Measurements from ENCODE around the gene ALG9.

Gene ALG9

GRCh38 chr11:111836721-111837120 is 34.7 kb downstream of the ALG9 start:
- no peak for DNase-seq (ENCODE audit: low spot score)

GRCh38 chr11:111836162-111836561 is 35.2 kb downstream of the ALG9 start:
- no peak for DNase-seq (ENCODE audit: low spot score)

GRCh38 chr11:111835665-111836064 is 35.7 kb downstream of the ALG9 start:
- no peak for DNase-seq (ENCODE audit: low spot score)

GRCh38 chr11:111834432-111835163 is 36.8 kb downstream of the ALG9 start:
- DNase-seq (ENCODE audit: low spot score): no peak

- DNase-seq (ENCODE audit: low spot score): peak; percentile 40
Measured at GRCh38 chr11:111833524-111833923, 37.9 kb downstream of the ALG9 start.

- DNase-seq (ENCODE audit: low spot score): no peak
Measured at GRCh38 chr11:111829185-111829968, 42.0 kb downstream of the ALG9 start.

- DNase-seq (ENCODE audit: low spot score): no peak
Measured at GRCh38 chr11:111826322-111826950, 44.9 kb downstream of the ALG9 start.

GRCh38 chr11:111823629-111824028 is 47.8 kb downstream of the ALG9 start:
- DNase-seq (ENCODE audit: low spot score): no peak

- no peak for DNase-seq (ENCODE audit: low spot score)
Measured at GRCh38 chr11:111823131-111823530, 48.2 kb downstream of the ALG9 start.

- no peak for DNase-seq (ENCODE audit: low spot score)
Measured at GRCh38 chr11:111819829-111820237, 51.5 kb downstream of the ALG9 start.

GRCh38 chr11:111819161-111819828 is 52.1 kb downstream of the ALG9 start:
- DNase-seq (ENCODE audit: low spot score): no peak

- DNase-seq (ENCODE audit: low spot score): no peak
Measured at GRCh38 chr11:111815489-111815888, 55.9 kb downstream of the ALG9 start.

GRCh38 chr11:111814557-111815320 is 56.6 kb downstream of the ALG9 start:
- DNase-seq (ENCODE audit: low spot score): no peak

GRCh38 chr11:111814106-111814505 is 57.3 kb downstream of the ALG9 start:
- DNase-seq (ENCODE audit: low spot score): no peak

- no peak for DNase-seq (ENCODE audit: low spot score)
Measured at GRCh38 chr11:111812211-111812610, 59.2 kb downstream of the ALG9 start.

- DNase-seq (ENCODE audit: low spot score): no peak
Measured at GRCh38 chr11:111811445-111811844, 59.9 kb downstream of the ALG9 start.

GRCh38 chr11:111808834-111809233 is 62.5 kb downstream of the ALG9 start:
- DNase-seq (ENCODE audit: low spot score): no peak

GRCh38 chr11:111808063-111808588 is 63.3 kb downstream of the ALG9 start:
- DNase-seq (ENCODE audit: low spot score): no peak

- DNase-seq (ENCODE audit: low spot score): no peak
Measured at GRCh38 chr11:111807076-111807475, 64.3 kb downstream of the ALG9 start.

GRCh38 chr11:111801135-111801534 is 70.2 kb downstream of the ALG9 start:
- DNase-seq (ENCODE audit: low spot score): no peak

- peak; percentile 70 for DNase-seq (ENCODE audit: low spot score)
Measured at GRCh38 chr11:111798279-111798678, 73.1 kb downstream of the ALG9 start.

Data from SK-N-DZ (cell line).